Peyer's patch (tissue), 4 donors: ENCODE data around the gene TLX2. TPM values are rescaled to one million over a fixed set of nuclear protein-coding genes. Genes with fewer than 3 reads are reported as not detected.

Source experiments
- DNase-seq, 3 donors: peaks; one replicate each; pipeline ENCODE4 v3.0.0-alpha.2; 2017 to 2019
- H3K27ac ChIP-seq, 4 donors: fragments of 200-600 bp; sonication (generic); one replicate each; pipeline ENCODE4 v1.5.1; 2016 to 2019
- H3K27me3 ChIP-seq, 2 donors: fragments of 200-600 bp; sonication (generic); one replicate each; pipeline ENCODE4 v1.5.1; 2019
- H3K36me3 ChIP-seq, 3 donors: fragments of 200-600 bp; sonication (generic); one replicate each; pipeline ENCODE4 v1.5.1; 2016 to 2019
- H3K4me1 ChIP-seq, 4 donors: fragments of 200-600 bp; sonication (generic); one replicate each; pipeline ENCODE4 v1.5.1; 2016 to 2019
- H3K4me3 ChIP-seq, 4 donors: fragments of 200-600 bp; sonication (generic); 1 replicate in 3 of 4; 2 replicates in 1 of 4; pipeline ENCODE4 v1.5.1; 2016 to 2019; ENCODE audit warnings: mild to moderate bottlenecking in 1 of 4
- H3K9me3 ChIP-seq, 4 donors: fragments of 200-600 bp; sonication (generic); one replicate each; pipeline ENCODE4 v1.5.1; 2016 to 2019; ENCODE audit warnings: mild to moderate bottlenecking in 1 of 4
- POLR2A ChIP-seq, 2 donors: fragments of 450-650 bp; IDR thresholded peaks; one replicate each; pipeline ENCODE4 v1.5.1; 2017; ENCODE audit warnings: antibody characterized with exemption in 2 of 2, mild to moderate bottlenecking in 2 of 2, moderate library complexity in 2 of 2
- total RNA-seq, 4 donors: library from RNA; depleted of rRNA; stranded (reverse); fragments of >200 nt; gene quantifications; one replicate each; pipeline ENCODE4 v1.1.0, GENCODE V29; 2016
- TF ChIP-seq, protein P1 (sequence below), 6 experiments: fragments of 450-650 bp in 4 of 6; fragments of 200-600 bp in 2 of 6; sonication (generic) in 1 of 6; IDR thresholded peaks; one replicate each; pipeline ENCODE4 v1.5.1; 2017 to 2019; ENCODE audit warnings: antibody characterized with exemption in 6 of 6, mild to moderate bottlenecking in 3 of 6, moderate library complexity in 1 of 6

The TLX2 gene
- total RNA-seq, 4 donors from 2014 or later: 0.53 to 1.7 (median 1.7) TPM; not detected in 1

DNA sequence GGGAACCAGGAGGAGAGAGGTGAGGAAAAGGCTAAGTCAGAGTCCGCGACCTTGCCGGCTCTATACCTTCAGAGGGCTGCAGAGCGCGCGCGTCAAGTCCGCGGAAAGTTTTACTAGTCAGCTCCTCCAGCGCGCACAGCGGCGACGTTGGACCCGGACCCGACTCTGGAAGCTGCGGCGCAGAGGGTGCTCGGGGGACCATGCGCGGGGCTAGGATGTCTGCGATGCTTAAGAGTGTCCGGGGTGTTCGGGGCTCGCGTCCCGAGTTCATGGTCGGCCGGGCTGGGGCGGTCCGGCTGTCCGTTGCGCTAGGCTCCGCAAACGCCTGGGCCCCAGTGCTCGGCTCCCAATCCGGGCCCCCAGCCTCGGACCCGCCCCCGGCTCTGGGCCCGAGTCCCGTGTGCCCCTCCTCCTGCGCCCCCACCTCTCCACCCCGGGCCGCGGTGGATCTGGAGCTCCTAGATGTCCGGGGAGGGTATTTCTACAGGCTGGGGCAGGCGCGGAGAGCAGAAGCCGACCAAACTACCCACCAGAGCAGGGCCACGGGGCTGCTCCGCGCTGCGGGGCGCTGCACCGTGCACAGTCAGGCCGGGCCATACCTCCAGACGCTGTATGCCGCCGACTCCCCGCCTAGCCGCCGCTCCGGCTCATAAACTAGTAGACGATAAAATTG lies 14.8 kb upstream of the TLX2 start, which contains the start of gene LBX2:
LBX2 (minus strand) TSS at position 337 of the 673 bp plus-strand sequence; CDS start at position 271, 66 bp downstream.
- Histone ChIP-seq H3K4me1 (peaks cover 3 to 53% (median 26%) of the 10 kb centered on the region in 4 donors), H3K27me3 (no peaks in the 10 kb centered on the region), H3K4me3 (peak within 1 kb of the TSS; percentile 30 to 60 (median 52)), H3K9me3 (no peaks in the 10 kb centered on the region), H3K27ac (peak within 1 kb of the TSS in 3 of 4 donors; percentile 16 to 49 (median 29)), H3K36me3 (peaks cover 0 to 1% (median 0%) of the 10 kb centered on the region in 3 donors)
- DNase-seq: peak in 1 of 3 donors; percentile 63
- TF ChIP-seq, protein P1, sequence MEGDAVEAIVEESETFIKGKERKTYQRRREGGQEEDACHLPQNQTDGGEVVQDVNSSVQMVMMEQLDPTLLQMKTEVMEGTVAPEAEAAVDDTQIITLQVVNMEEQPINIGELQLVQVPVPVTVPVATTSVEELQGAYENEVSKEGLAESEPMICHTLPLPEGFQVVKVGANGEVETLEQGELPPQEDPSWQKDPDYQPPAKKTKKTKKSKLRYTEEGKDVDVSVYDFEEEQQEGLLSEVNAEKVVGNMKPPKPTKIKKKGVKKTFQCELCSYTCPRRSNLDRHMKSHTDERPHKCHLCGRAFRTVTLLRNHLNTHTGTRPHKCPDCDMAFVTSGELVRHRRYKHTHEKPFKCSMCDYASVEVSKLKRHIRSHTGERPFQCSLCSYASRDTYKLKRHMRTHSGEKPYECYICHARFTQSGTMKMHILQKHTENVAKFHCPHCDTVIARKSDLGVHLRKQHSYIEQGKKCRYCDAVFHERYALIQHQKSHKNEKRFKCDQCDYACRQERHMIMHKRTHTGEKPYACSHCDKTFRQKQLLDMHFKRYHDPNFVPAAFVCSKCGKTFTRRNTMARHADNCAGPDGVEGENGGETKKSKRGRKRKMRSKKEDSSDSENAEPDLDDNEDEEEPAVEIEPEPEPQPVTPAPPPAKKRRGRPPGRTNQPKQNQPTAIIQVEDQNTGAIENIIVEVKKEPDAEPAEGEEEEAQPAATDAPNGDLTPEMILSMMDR (IDR thresholded peaks at IDR 0.05): no peak
- peak in 1 of 2 donors; percentile 18 for TF ChIP-seq POLR2A (IDR thresholded peaks at IDR 0.05)

DNA sequence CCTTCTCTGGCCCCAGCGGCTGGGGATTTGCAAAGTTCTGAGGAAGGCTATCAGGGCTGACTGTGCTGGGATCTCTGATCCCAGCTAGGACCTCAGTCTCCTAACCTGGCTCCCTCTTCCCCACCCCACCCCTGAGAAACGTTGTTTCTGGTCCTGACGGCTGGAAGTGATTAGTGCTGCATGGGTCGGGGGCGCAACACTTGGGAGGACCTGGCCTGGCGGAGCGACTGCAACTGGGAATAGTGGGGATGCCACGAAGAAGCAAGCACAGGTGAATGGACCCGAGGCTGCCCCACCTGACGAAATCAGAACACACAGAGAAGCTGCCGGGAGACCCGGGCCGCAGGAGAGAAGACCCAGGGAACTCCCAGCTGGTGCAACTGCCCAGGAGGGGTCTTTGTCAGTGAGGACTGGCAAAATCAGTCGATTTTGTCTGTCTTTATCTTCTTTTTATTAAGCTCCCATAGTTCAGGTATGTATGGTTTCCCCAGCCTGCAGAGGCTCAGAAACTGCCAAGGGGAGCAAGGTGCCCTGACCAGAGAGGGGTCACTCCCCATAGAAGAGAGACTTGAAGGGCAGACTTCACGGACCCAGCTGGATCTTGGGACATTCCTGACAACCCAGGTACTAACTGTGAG lies 14.2 kb upstream of the TLX2 start:
- peak overlapping the region in 2 of 4 donors; percentile 50 to 53 for H3K4me3 ChIP-seq
- H3K9me3 ChIP-seq: no peaks in the 10 kb centered on the region
- no peak for DNase-seq
- TF ChIP-seq, protein P1 (IDR thresholded peaks at IDR 0.05): no peak
- no peak for TF ChIP-seq POLR2A (IDR thresholded peaks at IDR 0.05)
- peaks cover 3 to 59% (median 26%) of the 10 kb centered on the region in 4 donors for H3K4me1 ChIP-seq
- peaks cover 0 to 3% (median 0%) of the 10 kb centered on the region in 3 donors for H3K36me3 ChIP-seq
- no peaks in the 10 kb centered on the region for H3K27me3 ChIP-seq
- H3K27ac ChIP-seq: no peak overlapping the region

DNA sequence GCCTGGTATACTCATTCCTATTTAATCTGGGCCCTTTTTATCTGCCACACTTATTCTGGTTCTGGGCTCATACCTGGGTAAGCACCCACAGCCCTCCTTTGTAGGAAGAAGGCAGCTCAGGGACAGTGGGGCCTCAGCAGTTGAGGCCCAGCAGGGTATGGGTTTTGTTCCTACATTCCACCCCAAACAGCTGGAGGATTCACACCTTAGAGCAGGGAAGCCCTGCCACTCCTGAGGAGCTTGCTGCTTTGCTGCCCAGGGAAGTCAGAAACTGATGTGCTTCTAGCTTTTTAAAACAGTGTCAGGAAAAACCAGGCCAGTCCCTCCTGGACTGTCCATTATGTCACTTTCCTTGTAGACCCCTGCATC lies 13.7 kb upstream of the TLX2 start:
- Histone ChIP-seq H3K4me3 (no peak overlapping the region), H3K27me3 (no peaks in the 10 kb centered on the region), H3K36me3 (peaks cover 0 to 8% (median 0%) of the 10 kb centered on the region in 3 donors), H3K4me1 (peaks cover 3 to 64% (median 26%) of the 10 kb centered on the region in 4 donors), H3K27ac (no peak overlapping the region), H3K9me3 (no peaks in the 10 kb centered on the region)
- no peak for DNase-seq
- no peak for TF ChIP-seq POLR2A (IDR thresholded peaks at IDR 0.05)
- TF ChIP-seq, protein P1 (IDR thresholded peaks at IDR 0.05): no peak

DNA sequence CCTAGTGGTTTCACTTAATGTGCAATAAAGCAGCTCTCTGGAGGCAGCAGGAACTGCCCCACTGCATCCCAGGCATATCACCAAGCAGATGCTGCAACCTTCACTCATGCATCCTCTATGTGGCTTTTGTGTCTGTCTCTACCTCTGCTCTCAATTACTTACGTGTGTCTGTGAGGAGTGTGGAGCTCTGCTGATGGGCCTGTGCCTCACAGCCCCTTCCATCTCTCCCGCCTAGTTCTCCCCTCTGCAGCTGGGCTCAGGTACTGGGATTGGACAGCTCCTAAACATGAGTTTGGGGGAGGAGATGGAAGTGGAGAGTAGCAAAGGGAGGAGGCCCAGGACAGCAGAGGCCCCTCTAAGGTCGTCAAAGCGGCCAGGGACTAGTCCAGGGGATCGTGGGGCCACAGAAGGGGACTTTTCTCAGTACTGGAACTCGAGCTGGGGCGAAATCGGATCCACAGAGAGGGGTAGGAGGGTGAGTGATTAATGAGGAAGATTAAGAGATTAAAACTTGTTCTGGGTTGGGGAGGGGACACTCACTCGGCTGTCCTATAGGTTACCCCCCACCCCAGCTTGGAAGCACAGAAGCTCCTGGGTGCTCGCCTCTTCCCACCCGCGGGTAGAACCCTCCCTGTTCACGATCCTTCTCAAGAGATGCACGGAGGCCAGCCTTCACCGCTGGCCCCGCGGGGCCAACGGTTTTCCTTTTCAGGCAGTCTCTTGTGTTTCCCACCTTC lies 12.7 kb upstream of the TLX2 start:
- no peak for DNase-seq

More for the DNA sequence above, 12.7 kb upstream of the TLX2 start:
- TF ChIP-seq, protein P1 (IDR thresholded peaks at IDR 0.05): no peak
- TF ChIP-seq POLR2A (IDR thresholded peaks at IDR 0.05): no peak
- Histone ChIP-seq H3K4me1 (peaks cover 3 to 74% (median 27%) of the 10 kb centered on the region in 4 donors), H3K4me3 (peak overlapping the region in 3 of 4 donors; percentile 37 to 85 (median 60)), H3K27ac (no peak overlapping the region), H3K9me3 (no peaks in the 10 kb centered on the region), H3K36me3 (peaks cover 0 to 13% (median 0%) of the 10 kb centered on the region in 3 donors), H3K27me3 (no peaks in the 10 kb centered on the region)
